ENCODE measurements around the gene KCNQ1.

Gene KCNQ1

GRCh38 chr11:2707736-2708135, 262.9 kb downstream of the KCNQ1 start:
- no peak for DNase-seq

GRCh38 chr11:2708151-2708581, 263.4 kb downstream of the KCNQ1 start:
- DNase-seq = no peak

- DNase-seq = no peak
These were observed 264.0 kb downstream of the KCNQ1 start for GRCh38 chr11:2708757-2709281.

GRCh38 chr11:2709429-2709828, 264.6 kb downstream of the KCNQ1 start:
- DNase-seq = no peak

GRCh38 chr11:2711161-2711560, 266.4 kb downstream of the KCNQ1 start:
- DNase-seq = no peak

- DNase-seq = no peak
These were observed 268.3 kb downstream of the KCNQ1 start for GRCh38 chr11:2713094-2713493.

GRCh38 chr11:2713661-2714462, 269.1 kb downstream of the KCNQ1 start:
- no peak for DNase-seq

- no peak for DNase-seq
These were observed 269.6 kb downstream of the KCNQ1 start for GRCh38 chr11:2714463-2714800.

- no peak for DNase-seq
These were observed 270.1 kb downstream of the KCNQ1 start for GRCh38 chr11:2714871-2715270.

- DNase-seq = no peak
These were observed 271.0 kb downstream of the KCNQ1 start for GRCh38 chr11:2715716-2716350.

GRCh38 chr11:2716376-2717095, 271.7 kb downstream of the KCNQ1 start:
- DNase-seq = no peak

- no peak for DNase-seq
These were observed 272.9 kb downstream of the KCNQ1 start for GRCh38 chr11:2717561-2718325.

- DNase-seq = no peak
These were observed 274.1 kb downstream of the KCNQ1 start for GRCh38 chr11:2718817-2719438.

GRCh38 chr11:2719831-2720590, 275.2 kb downstream of the KCNQ1 start:
- DNase-seq = no peak

- no peak for DNase-seq
These were observed 276.6 kb downstream of the KCNQ1 start for GRCh38 chr11:2721210-2721916.

- no peak for DNase-seq
These were observed 278.1 kb downstream of the KCNQ1 start for GRCh38 chr11:2722955-2723354.

GRCh38 chr11:2724104-2724503, 279.3 kb downstream of the KCNQ1 start:
- no peak for DNase-seq

GRCh38 chr11:2724653-2725367, 280.0 kb downstream of the KCNQ1 start:
- DNase-seq = no peak

GRCh38 chr11:2725368-2726300, 280.8 kb downstream of the KCNQ1 start:
- DNase-seq = no peak

All from stimulated activated CD4-positive, alpha-beta T cell treated with anti-CD3 and anti-CD28 coated beads, Interleukin-4, amount 100 ng/mL, for 4 hours (primary cell).